Neural cell (in vitro differentiated cells): ENCODE data around the gene RAB40A. TPM values are rescaled to one million over a fixed set of nuclear protein-coding genes. Genes with fewer than 3 reads are reported as not detected.

ENCODE experiments used
- H2AFZ ChIP-seq: fragments of 200-600, 300-800 bp; sonication (generic), shearing (Covaris generic); 2 replicates; pipeline ENCODE4 v1.6.0; 2014; ENCODE audit warnings: low read depth, mild to moderate bottlenecking, antibody characterized with exemption, low read length, moderate library complexity
- H3F3A ChIP-seq: fragments of 200-600 bp; shearing (Covaris generic); 2 replicates; pipeline ENCODE4 v1.6.1; 2016; ENCODE audit warnings: mild to moderate bottlenecking, moderate library complexity, mixed read lengths, antibody characterized with exemption, low read length; ENCODE audit not compliant: insufficient read depth, poor library complexity, severe bottlenecking
- H3K27ac ChIP-seq: fragments of 200-600, 300-800 bp; sonication (generic), shearing (Covaris generic); 2 replicates; pipeline ENCODE4 v1.5.1; 2014; ENCODE audit warnings: mild to moderate bottlenecking, low read length, moderate library complexity
- H3K27me3 ChIP-seq: fragments of 300-800, 200-600 bp; sonication (generic), shearing (Covaris generic); 2 replicates; pipeline ENCODE4 v1.6.0; 2014; ENCODE audit warnings: mild to moderate bottlenecking, low read depth, low read length, moderate library complexity; ENCODE audit not compliant: insufficient read depth
- H3K36me3 ChIP-seq: fragments of 300-800, 200-600 bp; sonication (generic), shearing (Covaris generic); 2 replicates; pipeline ENCODE4 v1.5.1; 2014; ENCODE audit warnings: mild to moderate bottlenecking, antibody characterized with exemption, low read length, moderate library complexity; ENCODE audit not compliant: insufficient read depth
- H3K4me2 ChIP-seq: fragments of 300-800, 200-600 bp; sonication (generic), shearing (Covaris generic); 2 replicates; pipeline ENCODE4 v1.6.0; 2014; ENCODE audit warnings: mild to moderate bottlenecking, low read length
- H3K4me3 ChIP-seq: fragments of 300-800, 200-600 bp; sonication (generic), shearing (Covaris generic); 2 replicates; pipeline ENCODE4 v1.5.1; 2014; ENCODE audit warnings: mild to moderate bottlenecking, low read length, moderate library complexity
- H3K79me2 ChIP-seq: fragments of 200-600 bp; shearing (Covaris generic); replicated peaks from 2 replicates; pipeline ENCODE4 v1.6.0; 2014; ENCODE audit warnings: mild to moderate bottlenecking, low read length, moderate library complexity; ENCODE audit not compliant: insufficient read depth
- H3K9ac ChIP-seq: fragments of 300-800, 200-600 bp; sonication (generic), shearing (Covaris generic); 2 replicates; pipeline ENCODE4 v1.6.1; 2016; ENCODE audit warnings: mild to moderate bottlenecking, low read length, mixed read lengths
- H3K9me2 ChIP-seq: fragments of 200-600 bp; shearing (Covaris generic); 2 replicates; pipeline ENCODE4 v1.6.1; 2016; ENCODE audit warnings: mild to moderate bottlenecking, low read length, mixed read lengths; ENCODE audit not compliant: insufficient read depth
- H3K9me3 ChIP-seq: fragments of 200-600, 300-800 bp; sonication (generic), shearing (Covaris generic); 2 replicates; pipeline ENCODE4 v1.6.1; 2016; ENCODE audit warnings: mild to moderate bottlenecking, mixed run types, low read length, moderate library complexity, mixed read lengths
- H4K20me1 ChIP-seq: fragments of 200-600 bp; shearing (Covaris generic); 2 replicates; pipeline ENCODE4 v1.6.1; 2016; ENCODE audit warnings: mild to moderate bottlenecking, mixed run types; ENCODE audit not compliant: insufficient read depth
- EP300 ChIP-seq: fragments of 450-650 bp; conservative IDR thresholded peaks from 2 replicates; pipeline ENCODE4 v1.6.1; 2014; ENCODE audit warnings: antibody characterized with exemption, mild to moderate bottlenecking, moderate library complexity; ENCODE audit not compliant: poor library complexity, severe bottlenecking
- EZH2 ChIP-seq: fragments of 200-600, 300-800 bp; shearing (Covaris generic), sonication (generic); IDR thresholded peaks from 2 replicates; pipeline ENCODE4 v1.6.1; 2014; ENCODE audit warnings: antibody characterized with exemption, low read length, borderline replicate concordance, mild to moderate bottlenecking; ENCODE audit not compliant: insufficient read depth, poor library complexity, severe bottlenecking
- MXI1 ChIP-seq: fragments of 450-650 bp; conservative IDR thresholded peaks from 2 replicates; pipeline ENCODE4 v1.6.1; 2014; ENCODE audit warnings: antibody characterized with exemption, mild to moderate bottlenecking; ENCODE audit not compliant: poor library complexity, severe bottlenecking
- POLR2AphosphoS5 ChIP-seq: IDR thresholded peaks from 2 replicates; pipeline ENCODE4 v1.6.1; 2012
- RAD21 ChIP-seq: fragments of 450-650 bp; conservative IDR thresholded peaks from 2 replicates; pipeline ENCODE4 v1.6.1; 2014; ENCODE audit warnings: antibody characterized with exemption, mild to moderate bottlenecking, moderate library complexity
- REST ChIP-seq: IDR thresholded peaks from 2 replicates; pipeline ENCODE4 v1.6.1; 2012; ENCODE audit warnings: borderline replicate concordance
- SMC3 ChIP-seq: fragments of 450-650 bp; conservative IDR thresholded peaks from 2 replicates; pipeline ENCODE4 v1.6.1; 2014; ENCODE audit warnings: antibody characterized with exemption, mild to moderate bottlenecking, moderate library complexity; ENCODE audit not compliant: poor library complexity
- TAF1 ChIP-seq: IDR thresholded peaks from 2 replicates; pipeline ENCODE4 v1.6.1; 2012; ENCODE audit warnings: low read depth
- polyA plus RNA-seq: library from polyadenylated mRNA; depleted of rRNA; stranded (reverse); fragments of >200 nt; gene quantifications from 2 replicates; pipeline ENCODE4 v1.2.3, GENCODE V29; 2014
- TF ChIP-seq, protein P1 (sequence below): fragments of 450-650 bp; IDR thresholded peaks from 2 replicates; pipeline ENCODE4 v1.5.1; 2014; ENCODE audit warnings: antibody characterized with exemption, mild to moderate bottlenecking, moderate library complexity; ENCODE audit not compliant: poor library complexity, severe bottlenecking

RAB40A gene
- polyA plus RNA-seq, 1 donor from 2014 or later: 1.9 TPM

GRCh38 chrX:103503163-103503852 lies 16.0 kb downstream of the RAB40A start:
- no peaks in the 10 kb centered on the region for H3K27me3 ChIP-seq

DNA sequence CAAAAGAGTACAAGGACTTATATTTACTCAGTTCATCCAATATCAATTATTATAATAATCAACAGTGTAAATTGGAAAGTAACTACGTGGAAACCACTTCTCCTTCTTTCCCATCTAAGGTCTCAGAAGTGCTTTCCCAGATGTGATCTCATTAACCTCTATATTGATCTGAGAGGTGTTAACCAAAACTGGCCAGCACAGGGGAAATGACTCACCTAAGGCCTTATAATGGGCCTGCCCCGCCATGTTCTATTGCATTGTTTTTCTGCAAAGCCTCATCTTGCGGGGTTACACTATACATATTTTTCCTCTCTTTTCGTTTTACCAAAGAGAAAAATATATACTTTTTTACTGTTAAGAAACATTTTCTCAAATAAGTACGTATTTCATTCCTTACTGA lies 20.5 kb downstream of the RAB40A start:
- H3K27me3 ChIP-seq: no peaks in the 10 kb centered on the region
- no peaks in the 10 kb centered on the region for H3F3A ChIP-seq
- H3K9me2 ChIP-seq: no peaks in the 10 kb centered on the region
- no peak for TF ChIP-seq TAF1
- TF ChIP-seq, protein P1, sequence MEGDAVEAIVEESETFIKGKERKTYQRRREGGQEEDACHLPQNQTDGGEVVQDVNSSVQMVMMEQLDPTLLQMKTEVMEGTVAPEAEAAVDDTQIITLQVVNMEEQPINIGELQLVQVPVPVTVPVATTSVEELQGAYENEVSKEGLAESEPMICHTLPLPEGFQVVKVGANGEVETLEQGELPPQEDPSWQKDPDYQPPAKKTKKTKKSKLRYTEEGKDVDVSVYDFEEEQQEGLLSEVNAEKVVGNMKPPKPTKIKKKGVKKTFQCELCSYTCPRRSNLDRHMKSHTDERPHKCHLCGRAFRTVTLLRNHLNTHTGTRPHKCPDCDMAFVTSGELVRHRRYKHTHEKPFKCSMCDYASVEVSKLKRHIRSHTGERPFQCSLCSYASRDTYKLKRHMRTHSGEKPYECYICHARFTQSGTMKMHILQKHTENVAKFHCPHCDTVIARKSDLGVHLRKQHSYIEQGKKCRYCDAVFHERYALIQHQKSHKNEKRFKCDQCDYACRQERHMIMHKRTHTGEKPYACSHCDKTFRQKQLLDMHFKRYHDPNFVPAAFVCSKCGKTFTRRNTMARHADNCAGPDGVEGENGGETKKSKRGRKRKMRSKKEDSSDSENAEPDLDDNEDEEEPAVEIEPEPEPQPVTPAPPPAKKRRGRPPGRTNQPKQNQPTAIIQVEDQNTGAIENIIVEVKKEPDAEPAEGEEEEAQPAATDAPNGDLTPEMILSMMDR: no peak
- no peak for TF ChIP-seq RAD21
- no peak for TF ChIP-seq SMC3
- no peak for TF ChIP-seq REST
- no peak for TF ChIP-seq MXI1
- H3K27ac ChIP-seq: no peak overlapping the region
- H3K36me3 ChIP-seq: no peaks in the 10 kb centered on the region
- no peaks in the 10 kb centered on the region for H3K79me2 ChIP-seq
- no peak overlapping the region for H3K4me3 ChIP-seq
- no peaks in the 10 kb centered on the region for H4K20me1 ChIP-seq
- no peaks in the 10 kb centered on the region for H3K9me3 ChIP-seq
- H3K4me2 ChIP-seq: no peak overlapping the region
- H3K9ac ChIP-seq: no peak overlapping the region
- no peak overlapping the region for H2AFZ ChIP-seq

More at GRCh38 chrX:103503163-103503852, 16.0 kb downstream of the RAB40A start:
- Histone ChIP-seq H2AFZ (no peak overlapping the region), H3K36me3 (no peaks in the 10 kb centered on the region), H3K79me2 (no peaks in the 10 kb centered on the region), H3K4me3 (no peak overlapping the region), H3K9me2 (no peaks in the 10 kb centered on the region), H4K20me1 (no peaks in the 10 kb centered on the region), H3K27ac (no peak overlapping the region), H3K9ac (no peak overlapping the region), H3F3A (no peaks in the 10 kb centered on the region), H3K9me3 (no peaks in the 10 kb centered on the region), H3K4me2 (no peak overlapping the region)
- TF ChIP-seq MXI1 (no peak), REST (no peak), RAD21 (no peak), EP300 (no peak), EZH2 (no peak), SMC3 (no peak), POLR2AphosphoS5 (no peak), TAF1 (no peak)
- TF ChIP-seq, protein P1: no peak
